HL-60 (cell line): ENCODE results near the gene MYCN.
"Not testable (repeated sequence)": the region's sequence is repeated elsewhere in the genome, so short reads cannot be mapped to it uniquely, and the experiment has no call there.

ENCODE experiments used
- CTCF ChIP-seq: IDR thresholded peaks from one replicate; pipeline ENCODE4 v1.5.1; 2011; ENCODE audit warnings: low read length, control low read depth, inconsistent platforms; ENCODE audit not compliant: insufficient read depth
- GABPA ChIP-seq: IDR thresholded peaks from 2 replicates; pipeline ENCODE4 v1.6.1; 2012; ENCODE audit warnings: low read depth
- POLR2AphosphoS5 ChIP-seq: IDR thresholded peaks from 2 replicates; pipeline ENCODE4 v1.6.1; 2012; ENCODE audit warnings: low read depth
- SPI1 ChIP-seq: IDR thresholded peaks from 2 replicates; pipeline ENCODE4 v1.6.1; 2012; ENCODE audit warnings: low read depth, mild to moderate bottlenecking, borderline replicate concordance

GRCh38 chr2:15911270-15911669 is 29.1 kb upstream of the MYCN start:
- not testable (repeated sequence) for TF ChIP-seq CTCF, GABPA, POLR2AphosphoS5, SPI1
